Astrocyte of the spinal cord (primary cell): ENCODE measurements around the gene EIF5AL1.

ENCODE experiments used
- DNase-seq: peaks from one replicate; pipeline ENCODE4 v3.0.0; 2011; ENCODE audit warnings: low read depth, low spot score
- H3K4me3 ChIP-seq: 2 replicates; pipeline ENCODE4 v1.5.1; 2011; ENCODE audit warnings: low read depth, mild to moderate bottlenecking, low read length, moderate library complexity
- CTCF ChIP-seq: IDR thresholded peaks from 2 replicates; pipeline ENCODE4 v1.5.1; 2012; ENCODE audit warnings: low read depth, mild to moderate bottlenecking, low read length, inconsistent platforms
- in situ Hi-C: cut with HindIII; loops from 2 replicates; pipeline ENCODE4 v1.10.0; 2017; ENCODE audit warnings: low sequenced_read_pairs

The EIF5AL1 gene

GRCh38 chr10:79471776-79472175 lies 40.6 kb upstream of the EIF5AL1 start:
- in situ Hi-C loops, result no loop called here
- no peak for TF ChIP-seq CTCF
- no peak overlapping the region for H3K4me3 ChIP-seq
- no peak for DNase-seq

GRCh38 chr10:79472449-79472848 lies 39.9 kb upstream of the EIF5AL1 start:
- no peak for TF ChIP-seq CTCF
- in situ Hi-C loops, result no loop called here
- H3K4me3 ChIP-seq, result no peak overlapping the region
- no peak for DNase-seq

- in situ Hi-C loops, result no loop called here
- DNase-seq, result no peak
- TF ChIP-seq CTCF, result no peak
- no peak overlapping the region for H3K4me3 ChIP-seq
These were observed 39.4 kb upstream of the EIF5AL1 start for GRCh38 chr10:79472951-79473350.

GRCh38 chr10:79473496-79474095 lies 38.7 kb upstream of the EIF5AL1 start:
- no peak for TF ChIP-seq CTCF
- DNase-seq, result no peak
- in situ Hi-C loops, result no loop called here
- no peak overlapping the region for H3K4me3 ChIP-seq

GRCh38 chr10:79475119-79475653 lies 37.1 kb upstream of the EIF5AL1 start:
- DNase-seq, result no peak
- TF ChIP-seq CTCF, result no peak
- in situ Hi-C loops, result no loop called here
- no peak overlapping the region for H3K4me3 ChIP-seq

GRCh38 chr10:79475877-79476276 lies 36.5 kb upstream of the EIF5AL1 start:
- no peak for TF ChIP-seq CTCF
- in situ Hi-C loops, result no loop called here
- no peak for DNase-seq
- H3K4me3 ChIP-seq, result no peak overlapping the region
